ENCODE measurements around the gene CAV2.

- TF ChIP-seq CTCF (conservative IDR thresholded peaks at IDR 0.05 in 1 of 2, IDR thresholded peaks at IDR 0.05 in 1 of 2; ENCODE audit: extremely low read depth in 1 of 2, insufficient read depth in 1 of 2, low read depth in 1 of 2, low read length in 2 of 2) (no peak), EZH2 (IDR thresholded peaks at IDR 0.05; ENCODE audit: borderline replicate concordance, low read length) (no peak)
Observed at GRCh38 chr7:116552602-116553001, 53.1 kb downstream of the CAV2 start.
